K562 (cell line): Measurements from ENCODE around the gene SP2. TPM values are rescaled to one million over a fixed set of nuclear protein-coding genes. Genes with fewer than 3 reads are reported as not detected.

Experiments
- CHD1 ChIP-seq: fragments of 200-600 bp; sonication (generic); IDR thresholded peaks from one replicate; pipeline ENCODE4 v1.6.1; 2012; ENCODE audit warnings: mild to moderate bottlenecking, moderate library complexity, low read length, inconsistent platforms
- MXI1 ChIP-seq: IDR thresholded peaks from 2 replicates; pipeline ENCODE4 v1.6.1; 2011; ENCODE audit warnings: low read depth, mild to moderate bottlenecking, improper control_type of control experiment, low read length
- SAP30 ChIP-seq: fragments of 200-600 bp; sonication (generic); IDR thresholded peaks from 2 replicates; pipeline ENCODE4 v1.6.1; 2012; ENCODE audit warnings: borderline replicate concordance, low read depth, mild to moderate bottlenecking, moderate library complexity, low read length, control low read depth, inconsistent platforms; ENCODE audit not compliant: insufficient read depth, poor library complexity, severe bottlenecking
- UBTF ChIP-seq, 2 experiments: IDR thresholded peaks; 2 replicates each; pipeline ENCODE4 v1.6.1; 2012; ENCODE audit warnings: improper control_type of control experiment in 2 of 2, low read depth in 2 of 2, low read length in 2 of 2, borderline replicate concordance in 1 of 2
- ZNF830 ChIP-seq: fragments of 250-450 bp; sonication (Bioruptor Pico); IDR thresholded peaks from 2 replicates; pipeline ENCODE4 v1.5.0; 2021; ENCODE audit warnings: mild to moderate bottlenecking
- polyA plus RNA-seq, 8 experiments: library from polyadenylated mRNA; depleted of rRNA in 4 of 8; stranded (reverse) in 5 of 8; unstranded in 3 of 8; fragments of >200 nt; fragmentation: Nextera tagmentation in 2 of 8; fragmentation: Illumina TruSeq in 1 of 8; extraction: Ambion mirVana in 2 of 8; extraction: Trizol in 1 of 8; gene quantifications; 2 replicates each; pipeline versions ENCODE4 v1.2.1 to v1.2.3, GENCODE V29; 2011 to 2014; ENCODE audit warnings: inconsistent platforms in 1 of 8, missing spikeins in 1 of 8
- total RNA-seq, 7 experiments: library from RNA; depleted of rRNA in 6 of 7; stranded (reverse); fragments of >200 nt in 6 of 7; fragmentation: Illumina TruSeq in 2 of 7; extraction: Trizol in 2 of 7; gene quantifications; 2 replicates each; pipeline versions ENCODE4 v1.2.1 to v1.2.3, GENCODE V29; 2011 to 2021; ENCODE audit warnings: low replicate concordance in 1 of 7
- TF ChIP-seq, protein P1 (sequence below): fragments of 450-650 bp; IDR thresholded peaks from 2 replicates; pipeline ENCODE4 v1.6.1; 2018; ENCODE audit not compliant: partially characterized antibody

Gene SP2
- total and polyA plus RNA-seq, 9 of the 15 experiments (the other 6 are each of a cell fraction or from before 2014, with no cell fraction given), result 0.77 to 22.3 (median 2.3) TPM

DNA sequence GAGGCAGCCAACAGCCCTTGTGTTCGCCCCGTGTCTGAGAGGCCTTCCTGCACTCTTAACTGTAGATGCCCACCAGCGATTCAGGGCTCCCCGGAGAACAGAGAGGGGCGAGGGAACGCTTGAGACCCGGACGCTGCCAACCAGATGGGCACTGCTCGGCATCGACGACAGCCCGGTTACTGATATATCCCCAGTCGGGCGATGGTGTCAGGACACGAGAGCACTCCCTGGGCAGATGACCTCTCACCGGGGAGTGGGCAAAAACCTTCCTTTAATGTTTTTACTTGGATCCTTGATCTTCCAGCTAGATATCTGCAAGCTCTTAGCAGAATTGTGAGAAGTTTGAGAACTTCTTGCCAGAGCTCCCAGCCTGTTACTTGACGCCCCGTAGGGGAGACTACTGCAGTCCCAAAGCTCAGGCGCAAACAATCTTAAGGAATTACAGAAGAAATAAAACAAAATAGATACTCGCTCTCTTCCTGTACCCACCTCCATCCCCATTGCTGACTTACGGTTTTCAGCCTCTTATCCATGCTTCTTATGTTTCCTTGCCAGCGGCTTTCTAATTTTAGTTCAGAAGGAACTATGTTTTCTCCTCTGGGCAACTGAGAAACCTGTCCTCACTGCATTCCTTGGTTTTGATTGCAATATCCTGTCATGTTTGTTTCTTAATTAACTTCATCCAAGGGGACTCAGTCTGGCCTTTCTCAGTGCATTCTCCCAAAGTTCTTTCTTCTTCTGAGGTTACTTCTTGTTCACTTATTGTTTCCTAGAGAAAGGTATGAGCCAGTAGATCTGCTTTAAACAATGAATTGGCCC lies 845 bp downstream of the SP2 start (continued):
- TF ChIP-seq, protein P1, sequence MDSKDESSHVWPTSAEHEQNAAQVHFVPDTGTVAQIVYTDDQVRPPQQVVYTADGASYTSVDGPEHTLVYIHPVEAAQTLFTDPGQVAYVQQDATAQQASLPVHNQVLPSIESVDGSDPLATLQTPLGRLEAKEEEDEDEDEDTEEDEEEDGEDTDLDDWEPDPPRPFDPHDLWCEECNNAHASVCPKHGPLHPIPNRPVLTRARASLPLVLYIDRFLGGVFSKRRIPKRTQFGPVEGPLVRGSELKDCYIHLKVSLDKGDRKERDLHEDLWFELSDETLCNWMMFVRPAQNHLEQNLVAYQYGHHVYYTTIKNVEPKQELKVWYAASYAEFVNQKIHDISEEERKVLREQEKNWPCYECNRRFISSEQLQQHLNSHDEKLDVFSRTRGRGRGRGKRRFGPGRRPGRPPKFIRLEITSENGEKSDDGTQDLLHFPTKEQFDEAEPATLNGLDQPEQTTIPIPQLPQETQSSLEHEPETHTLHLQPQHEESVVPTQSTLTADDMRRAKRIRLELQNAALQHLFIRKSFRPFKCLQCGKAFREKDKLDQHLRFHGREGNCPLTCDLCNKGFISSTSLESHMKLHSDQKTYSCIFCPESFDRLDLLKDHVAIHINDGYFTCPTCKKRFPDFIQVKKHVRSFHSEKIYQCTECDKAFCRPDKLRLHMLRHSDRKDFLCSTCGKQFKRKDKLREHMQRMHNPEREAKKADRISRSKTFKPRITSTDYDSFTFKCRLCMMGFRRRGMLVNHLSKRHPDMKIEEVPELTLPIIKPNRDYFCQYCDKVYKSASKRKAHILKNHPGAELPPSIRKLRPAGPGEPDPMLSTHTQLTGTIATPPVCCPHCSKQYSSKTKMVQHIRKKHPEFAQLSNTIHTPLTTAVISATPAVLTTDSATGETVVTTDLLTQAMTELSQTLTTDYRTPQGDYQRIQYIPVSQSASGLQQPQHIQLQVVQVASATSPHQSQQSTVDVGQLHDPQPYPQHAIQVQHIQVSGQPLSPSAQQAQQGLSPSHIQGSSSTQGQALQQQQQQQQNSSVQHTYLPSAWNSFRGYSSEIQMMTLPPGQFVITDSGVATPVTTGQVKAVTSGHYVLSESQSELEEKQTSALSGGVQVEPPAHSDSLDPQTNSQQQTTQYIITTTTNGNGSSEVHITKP, result no peak
- no peak for TF ChIP-seq MXI1
- peak; percentile 70 for TF ChIP-seq CHD1
- peak; percentile 1 for TF ChIP-seq SAP30
- 0 out of 4 replicates have a peak, but pooled peaks of 1 of the 2 experiments have one; percentile 34 for TF ChIP-seq UBTF (IDR thresholded peaks at IDR 0.05; ENCODE audit: borderline replicate concordance in 1 of 2, low read depth in 2 of 2, low read length in 2 of 2)
- 0 out of 2 replicates have a peak, but pooled peaks have one; percentile 73 for TF ChIP-seq ZNF830 (CRISPR knock-in tag)
